Liver (tissue), 9 donors: ENCODE measurements around the gene CYP2E1. TPM values are rescaled to one million over a fixed set of nuclear protein-coding genes. Genes with fewer than 3 reads are reported as not detected.
"Not testable (repeated sequence)": the region's sequence is repeated elsewhere in the genome, so short reads cannot be mapped to it uniquely, and the experiment has no call there.

Experiments used
- DNase-seq: peaks from one replicate; pipeline ENCODE4 v3.0.0-alpha.2; 2017; ENCODE audit warnings: low spot score
- H3K27ac ChIP-seq, 2 donors: one replicate each; pipeline ENCODE4 v1.7.0; 2013; ENCODE audit warnings: inconsistent platforms in 2 of 2, low read length in 2 of 2, control low read depth in 1 of 2, low read depth in 1 of 2, mild to moderate bottlenecking in 1 of 2
- H3K27me3 ChIP-seq, 4 donors: one replicate each; pipeline versions ENCODE4 v1.6.1 to v1.7.0; 2013; ENCODE audit warnings: low read length in 3 of 4, inconsistent platforms in 1 of 4, mild to moderate bottlenecking in 1 of 4, moderate library complexity in 1 of 4; ENCODE audit not compliant: control insufficient read depth in 4 of 4, insufficient read depth in 4 of 4
- H3K36me3 ChIP-seq, 4 donors: one replicate each; pipeline versions ENCODE4 v1.6.1 to v1.7.0; 2013; ENCODE audit warnings: low read length in 3 of 4, mild to moderate bottlenecking in 3 of 4, low read depth in 1 of 4, moderate library complexity in 1 of 4; ENCODE audit not compliant: control insufficient read depth in 4 of 4, insufficient read depth in 3 of 4
- H3K4me1 ChIP-seq, 4 donors: one replicate each; pipeline versions ENCODE4 v1.6.1 to v1.7.0; 2013; ENCODE audit warnings: low read length in 3 of 4, mild to moderate bottlenecking in 3 of 4, moderate library complexity in 1 of 4; ENCODE audit not compliant: control insufficient read depth in 4 of 4, insufficient read depth in 4 of 4
- H3K4me3 ChIP-seq, 3 donors: one replicate each; pipeline versions ENCODE4 v1.6.1 to v1.7.0; 2013; ENCODE audit warnings: low read length in 3 of 3, control low read depth in 1 of 3, low read depth in 1 of 3, mild to moderate bottlenecking in 1 of 3
- H3K9ac ChIP-seq, 2 donors: one replicate each; pipeline ENCODE4 v1.7.0; 2013; ENCODE audit warnings: low read length in 2 of 2, mild to moderate bottlenecking in 2 of 2, moderate library complexity in 2 of 2, control low read depth in 1 of 2, low read depth in 1 of 2
- H3K9me3 ChIP-seq, 4 donors: one replicate each; pipeline versions ENCODE4 v1.6.1 to v1.7.0; 2013; ENCODE audit warnings: low read length in 3 of 4; ENCODE audit not compliant: control insufficient read depth in 4 of 4
- ATF3 ChIP-seq: IDR thresholded peaks from 2 replicates; pipeline ENCODE4 v1.6.1; 2016; ENCODE audit warnings: antibody characterized with exemption
- EGR1 ChIP-seq, 2 donors: IDR thresholded peaks; 2 replicates each; pipeline ENCODE4 v1.6.1; 2016 to 2018; ENCODE audit warnings: antibody characterized with exemption in 2 of 2, low read depth in 2 of 2
- FOXA2 ChIP-seq: IDR thresholded peaks from 2 replicates; pipeline ENCODE4 v1.6.1; 2016; ENCODE audit warnings: antibody characterized with exemption
- GABPA ChIP-seq, 2 donors: IDR thresholded peaks in 1 of 2; conservative IDR thresholded peaks in 1 of 2; 2 replicates each; pipeline ENCODE4 v1.6.1; 2016; ENCODE audit warnings: antibody characterized with exemption in 2 of 2, mild to moderate bottlenecking in 1 of 2, moderate library complexity in 1 of 2
- HNF4A ChIP-seq, 2 donors: conservative IDR thresholded peaks; 2 replicates each; pipeline ENCODE4 v1.6.1; 2016; ENCODE audit warnings: antibody characterized with exemption in 2 of 2, mild to moderate bottlenecking in 2 of 2
- HNF4G ChIP-seq: IDR thresholded peaks from 2 replicates; pipeline ENCODE4 v1.6.1; 2016; ENCODE audit warnings: antibody characterized with exemption
- JUND ChIP-seq, 2 donors: IDR thresholded peaks; 2 replicates each; pipeline ENCODE4 v1.6.1; 2016; ENCODE audit warnings: antibody characterized with exemption in 2 of 2
- MAX ChIP-seq: IDR thresholded peaks from 2 replicates; pipeline ENCODE4 v1.6.1; 2016; ENCODE audit warnings: antibody characterized with exemption
- NR2F2 ChIP-seq: IDR thresholded peaks from 2 replicates; pipeline ENCODE4 v1.6.1; 2016; ENCODE audit warnings: antibody characterized with exemption
- RAD21 ChIP-seq, 2 donors: IDR thresholded peaks; 2 replicates each; pipeline ENCODE4 v1.6.1; 2016; ENCODE audit warnings: antibody characterized with exemption in 2 of 2, mild to moderate bottlenecking in 2 of 2
- RXRA ChIP-seq, 2 donors: IDR thresholded peaks; 2 replicates each; pipeline ENCODE4 v1.6.1; 2017 to 2018; ENCODE audit warnings: antibody characterized with exemption in 2 of 2, mild to moderate bottlenecking in 1 of 2
- SP1 ChIP-seq: IDR thresholded peaks from 2 replicates; pipeline ENCODE4 v1.6.1; 2018; ENCODE audit warnings: antibody characterized with exemption, mild to moderate bottlenecking
- TAF1 ChIP-seq: conservative IDR thresholded peaks from 2 replicates; pipeline ENCODE4 v1.6.1; 2016; ENCODE audit warnings: antibody characterized with exemption, mild to moderate bottlenecking
- YY1 ChIP-seq: IDR thresholded peaks from 2 replicates; pipeline ENCODE4 v1.6.1; 2016; ENCODE audit warnings: antibody characterized with exemption, mild to moderate bottlenecking
- WGBS: extraction: QIAGEN DNeasy Blood & Tissue Kit; methylation state at CpG from one replicate; pipeline ENCODE4 v1.1.7; 2013; 5-methylcytosine and 5-hydroxymethylcytosine counted together
- polyA plus RNA-seq, 2 donors: library from polyadenylated mRNA; stranded (reverse) in 1 of 2; unstranded in 1 of 2; fragments of 200-250 nt in 1 of 2; fragments of >200 nt in 1 of 2; fragmentation: Nextera tagmentation in 1 of 2; extraction: Ambion mirVana in 1 of 2; gene quantifications; one replicate each; pipeline versions ENCODE4 v1.2.1 to v1.2.3, GENCODE V29; 2013 to 2015
- total RNA-seq, 2 donors: library from RNA; depleted of rRNA; stranded (reverse); fragments of >200 nt; gene quantifications; one replicate each; pipeline ENCODE4 v1.2.3, GENCODE V29; 2014
- TF ChIP-seq, protein P1 (sequence below): fragments of 150-350 bp; IDR thresholded peaks from 2 replicates; pipeline ENCODE4 v1.5.1; 2017; ENCODE audit warnings: improper control_type of control experiment, low read depth, low read length; ENCODE audit not compliant: missing input control
- TF ChIP-seq, protein P2 (sequence below): IDR thresholded peaks from 2 replicates; pipeline ENCODE4 v1.6.1; 2016; ENCODE audit warnings: antibody characterized with exemption
- donor health status: healthy.
- donor health status: healthy.
- donor health status: healthy.
- donor health status: healthy.
- donor health status: healthy.

The CYP2E1 gene
- total and polyA plus RNA-seq, 4 donors: 0.93 to 5,149 (median 3,213) TPM

- peak; percentile 37 to 59 for TF ChIP-seq RAD21 (IDR thresholded peaks at IDR 0.05)
- TF ChIP-seq, protein P1, sequence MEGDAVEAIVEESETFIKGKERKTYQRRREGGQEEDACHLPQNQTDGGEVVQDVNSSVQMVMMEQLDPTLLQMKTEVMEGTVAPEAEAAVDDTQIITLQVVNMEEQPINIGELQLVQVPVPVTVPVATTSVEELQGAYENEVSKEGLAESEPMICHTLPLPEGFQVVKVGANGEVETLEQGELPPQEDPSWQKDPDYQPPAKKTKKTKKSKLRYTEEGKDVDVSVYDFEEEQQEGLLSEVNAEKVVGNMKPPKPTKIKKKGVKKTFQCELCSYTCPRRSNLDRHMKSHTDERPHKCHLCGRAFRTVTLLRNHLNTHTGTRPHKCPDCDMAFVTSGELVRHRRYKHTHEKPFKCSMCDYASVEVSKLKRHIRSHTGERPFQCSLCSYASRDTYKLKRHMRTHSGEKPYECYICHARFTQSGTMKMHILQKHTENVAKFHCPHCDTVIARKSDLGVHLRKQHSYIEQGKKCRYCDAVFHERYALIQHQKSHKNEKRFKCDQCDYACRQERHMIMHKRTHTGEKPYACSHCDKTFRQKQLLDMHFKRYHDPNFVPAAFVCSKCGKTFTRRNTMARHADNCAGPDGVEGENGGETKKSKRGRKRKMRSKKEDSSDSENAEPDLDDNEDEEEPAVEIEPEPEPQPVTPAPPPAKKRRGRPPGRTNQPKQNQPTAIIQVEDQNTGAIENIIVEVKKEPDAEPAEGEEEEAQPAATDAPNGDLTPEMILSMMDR: peak; percentile 6
- not testable (repeated sequence) for H3K4me1 ChIP-seq, H3K27ac ChIP-seq, H3K36me3 ChIP-seq, DNase-seq, H3K9me3 ChIP-seq, H3K4me3 ChIP-seq, H3K9ac ChIP-seq, H3K27me3 ChIP-seq
- WGBS: 70% methylated on average over 6 of the region's 6 CpGs
These were observed 29.8 kb upstream of the CYP2E1 start for GRCh38 chr10:133497363-133497762.

DNA sequence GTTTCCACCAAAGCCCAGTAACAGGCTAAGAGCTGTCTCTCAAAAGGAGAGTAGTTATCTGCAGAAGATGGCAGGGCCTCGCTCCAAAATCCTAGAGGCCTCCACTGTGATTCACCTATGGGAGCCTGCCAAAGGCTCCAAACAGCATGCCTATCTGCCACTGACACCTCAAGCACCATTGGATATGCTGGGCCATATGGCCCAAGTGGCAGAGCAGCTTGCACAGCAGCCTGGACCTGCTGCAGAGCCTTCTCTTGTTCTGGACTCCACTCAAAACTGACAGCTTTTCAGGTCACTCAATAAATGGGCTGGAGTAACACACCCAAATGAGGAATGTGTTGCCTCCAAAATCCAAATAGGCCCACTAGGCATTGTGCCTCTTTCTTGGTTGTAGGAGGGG lies 28.0 kb upstream of the CYP2E1 start:
- not testable (repeated sequence) for H3K36me3 ChIP-seq, H3K9ac ChIP-seq, H3K4me3 ChIP-seq, H3K27ac ChIP-seq, DNase-seq, H3K9me3 ChIP-seq, H3K27me3 ChIP-seq, H3K4me1 ChIP-seq
- WGBS: 97% methylated on average over 1 of the region's 1 CpG

DNA sequence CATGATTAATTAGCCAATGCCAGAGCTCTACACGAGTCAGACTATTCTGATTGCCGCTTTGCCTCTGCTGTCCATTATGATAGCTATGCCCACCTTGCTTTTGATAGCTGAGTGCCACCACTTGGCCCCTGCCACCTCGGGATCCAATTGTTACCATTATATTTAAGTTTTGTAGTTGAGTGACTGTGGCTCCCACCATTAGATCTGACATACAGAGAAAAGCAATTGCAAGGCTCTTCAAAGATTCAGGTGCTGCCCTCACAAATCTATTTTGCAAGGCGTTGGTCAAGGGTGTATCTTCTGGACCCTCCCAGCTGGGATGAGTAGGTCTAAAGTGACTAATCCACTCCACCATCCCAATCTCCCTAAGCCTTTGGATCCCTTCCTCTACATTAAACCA lies 26.3 kb upstream of the CYP2E1 start:
- H3K4me1 ChIP-seq, H3K36me3 ChIP-seq, H3K27me3 ChIP-seq, H3K9me3 ChIP-seq, H3K9ac ChIP-seq, H3K27ac ChIP-seq, H3K4me3 ChIP-seq, DNase-seq: not testable (repeated sequence)
- 79% methylated on average over 4 of the region's 4 CpGs for WGBS

DNA sequence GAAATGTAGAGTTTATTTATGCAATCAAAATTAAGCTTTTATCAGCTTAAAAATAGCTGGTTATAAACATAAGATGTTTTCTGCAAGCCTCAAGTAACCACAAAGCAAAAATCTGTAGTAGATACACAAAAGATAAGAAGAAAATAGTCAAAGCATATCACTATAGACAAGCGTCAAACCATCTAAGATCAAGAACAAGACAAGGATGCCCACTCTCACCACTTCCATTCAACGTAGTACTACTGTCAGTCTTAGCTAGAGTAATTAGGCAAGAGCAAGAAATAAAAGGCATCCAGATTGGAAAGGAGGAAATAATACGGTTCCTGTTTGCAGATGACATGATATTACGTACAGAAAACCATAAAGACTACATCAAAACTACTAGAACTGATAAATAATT lies 17.5 kb upstream of the CYP2E1 start:
- Histone ChIP-seq H3K4me1 (peaks cover 0 to 28% (median 20%) of the 10 kb centered on the region in 4 donors), H3K4me3 (no peak overlapping the region), H3K36me3 (peaks cover 0 to 7% (median 2%) of the 10 kb centered on the region in 4 donors), H3K9ac (no peak overlapping the region), H3K27me3 (no peaks in the 10 kb centered on the region), H3K27ac (no peak overlapping the region), H3K9me3 (peaks cover 0 to 5% (median 0%) of the 10 kb centered on the region in 4 donors)
- no peak for DNase-seq
- 87% methylated on average over 4 of the region's 4 CpGs for WGBS
- TF ChIP-seq GABPA (IDR thresholded peaks at IDR 0.05 in 1 of 2, conservative IDR thresholded peaks at IDR 0.05 in 1 of 2) (no peak), RAD21 (IDR thresholded peaks at IDR 0.05) (no peak), ATF3 (no peak), HNF4G (no peak), RXRA (IDR thresholded peaks at IDR 0.05) (no peak), SP1 (no peak), HNF4A (conservative IDR thresholded peaks at IDR 0.05) (no peak), NR2F2 (no peak), MAX (no peak), YY1 (no peak), TAF1 (no peak), FOXA2 (no peak), JUND (IDR thresholded peaks at IDR 0.05) (no peak), EGR1 (IDR thresholded peaks at IDR 0.05; ENCODE audit: low read depth in 2 of 2) (no peak)
- TF ChIP-seq, protein P1: no peak
- TF ChIP-seq, protein P2, sequence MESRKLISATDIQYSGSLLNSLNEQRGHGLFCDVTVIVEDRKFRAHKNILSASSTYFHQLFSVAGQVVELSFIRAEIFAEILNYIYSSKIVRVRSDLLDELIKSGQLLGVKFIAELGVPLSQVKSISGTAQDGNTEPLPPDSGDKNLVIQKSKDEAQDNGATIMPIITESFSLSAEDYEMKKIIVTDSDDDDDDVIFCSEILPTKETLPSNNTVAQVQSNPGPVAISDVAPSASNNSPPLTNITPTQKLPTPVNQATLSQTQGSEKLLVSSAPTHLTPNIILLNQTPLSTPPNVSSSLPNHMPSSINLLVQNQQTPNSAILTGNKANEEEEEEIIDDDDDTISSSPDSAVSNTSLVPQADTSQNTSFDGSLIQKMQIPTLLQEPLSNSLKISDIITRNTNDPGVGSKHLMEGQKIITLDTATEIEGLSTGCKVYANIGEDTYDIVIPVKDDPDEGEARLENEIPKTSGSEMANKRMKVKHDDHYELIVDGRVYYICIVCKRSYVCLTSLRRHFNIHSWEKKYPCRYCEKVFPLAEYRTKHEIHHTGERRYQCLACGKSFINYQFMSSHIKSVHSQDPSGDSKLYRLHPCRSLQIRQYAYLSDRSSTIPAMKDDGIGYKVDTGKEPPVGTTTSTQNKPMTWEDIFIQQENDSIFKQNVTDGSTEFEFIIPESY: no peak
